GM18870 (cell line): ENCODE measurements around the gene BCAR3.
"Not testable (repeated sequence)": the region's sequence is repeated elsewhere in the genome, so short reads cannot be mapped to it uniquely, and the experiment has no call there.

Experiments
- ATAC-seq: cut with Tn5 transposase; IDR thresholded peaks from one replicate; pipeline ENCODE4 v1.9.1; 2021; ENCODE audit warnings: moderate library complexity; ENCODE audit not compliant: unreplicated experiment

BCAR3 gene

DNA sequence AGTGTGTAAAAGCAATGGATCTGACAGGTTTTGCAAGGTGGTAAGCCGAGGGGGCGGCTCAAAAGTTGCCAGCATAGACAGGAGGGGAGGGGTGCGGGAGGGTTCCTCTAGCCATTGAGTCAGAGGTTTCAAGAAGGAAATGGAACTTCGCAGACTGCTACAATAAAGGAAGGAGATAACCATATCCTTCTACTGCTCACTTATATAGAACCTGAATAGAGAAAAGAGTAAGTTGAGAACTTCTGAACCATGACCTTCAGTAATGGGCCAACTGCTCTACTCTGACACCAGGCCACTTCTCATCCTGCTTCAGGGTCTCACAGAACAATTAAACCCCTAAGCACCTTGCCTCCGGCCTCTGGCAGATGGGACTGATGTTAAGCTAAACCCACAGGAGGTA, 26.3 kb upstream of the BCAR3 start:
- peak; percentile 73 for ATAC-seq

DNA sequence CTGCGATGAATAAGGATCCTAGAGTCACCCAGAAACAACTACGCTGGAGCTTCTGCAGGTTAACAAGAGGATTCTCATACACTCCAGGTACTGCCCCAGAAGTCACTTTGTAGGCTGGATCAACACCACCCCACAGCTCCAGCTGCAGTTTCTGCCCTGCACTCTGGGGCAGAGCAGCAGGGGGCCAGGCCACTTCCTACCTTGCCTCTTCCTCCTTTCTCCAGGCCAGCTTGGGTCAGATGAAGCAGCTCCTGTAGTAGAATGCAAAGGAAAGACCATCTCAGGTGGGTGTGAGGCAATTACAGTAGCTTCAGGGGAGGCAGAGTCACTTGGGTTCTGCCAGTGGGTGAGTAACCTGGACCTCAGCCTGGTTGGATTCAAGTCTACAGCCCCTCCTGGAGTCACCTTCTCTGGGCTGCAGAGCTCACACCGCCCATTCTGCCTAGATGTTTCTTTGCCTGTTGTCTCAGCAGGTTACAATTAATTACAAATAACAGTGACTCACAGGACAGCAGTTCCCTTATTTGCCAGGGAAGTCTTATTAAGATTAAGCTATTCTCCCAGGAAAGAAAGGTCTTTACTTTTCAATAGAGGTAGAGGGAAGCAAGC, 24.4 kb upstream of the BCAR3 start:
- ATAC-seq: no peak

DNA sequence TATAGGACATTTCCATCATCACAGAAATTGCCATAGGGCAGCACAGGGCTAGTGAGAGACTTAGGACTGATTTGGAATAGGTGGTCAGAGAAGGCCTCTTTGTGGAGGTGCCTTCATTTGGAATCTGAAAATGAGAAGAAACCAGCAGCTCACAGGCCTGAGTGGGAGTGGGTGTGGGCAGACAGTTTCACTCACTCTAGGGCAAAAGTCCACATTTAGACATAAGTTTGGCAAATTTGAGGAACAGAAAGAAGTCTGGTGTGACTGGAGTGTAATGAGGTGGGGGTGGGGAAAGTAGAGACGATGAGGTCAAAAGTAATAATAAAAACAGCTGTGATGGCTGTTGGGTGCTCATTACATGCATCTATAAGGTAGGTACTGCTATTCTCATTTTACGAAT, 22.4 kb upstream of the BCAR3 start:
- peak; percentile 53 for ATAC-seq

DNA sequence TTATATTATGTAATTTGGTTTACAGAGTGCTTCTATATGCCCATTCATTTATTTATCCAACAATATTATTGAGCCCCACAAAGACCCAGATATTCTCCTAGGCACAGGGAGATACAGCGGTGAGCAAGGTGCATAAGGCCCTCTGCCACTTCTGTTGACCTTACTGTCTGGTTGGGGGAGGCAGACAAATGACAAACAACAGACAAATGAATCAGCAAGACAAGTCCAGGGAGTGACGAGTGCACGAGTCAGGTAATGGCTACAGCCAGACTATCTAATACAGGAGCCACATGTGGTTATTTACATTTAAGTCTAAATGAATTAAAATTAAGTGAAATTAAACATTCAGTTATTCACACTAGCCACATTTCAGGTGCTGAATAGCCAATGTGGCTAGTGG, 22.0 kb upstream of the BCAR3 start:
- ATAC-seq: peak; percentile 3

DNA sequence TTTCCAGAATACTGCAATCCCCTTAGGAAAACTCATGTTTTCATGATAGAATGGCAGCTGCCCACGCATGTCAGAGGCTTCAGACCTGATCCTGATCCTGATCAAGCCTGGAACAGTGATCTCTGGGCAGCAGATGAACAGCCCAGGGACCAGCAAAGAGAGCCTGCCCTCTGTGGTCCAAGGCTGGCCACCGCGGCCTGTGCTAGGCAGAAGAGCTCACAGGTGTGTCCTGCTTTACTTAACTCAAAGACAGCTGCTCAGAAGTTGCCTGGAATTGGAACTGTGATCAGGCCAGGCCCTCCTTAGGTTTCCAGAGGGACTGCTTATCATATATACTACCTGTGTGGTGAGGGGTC, 21.2 kb upstream of the BCAR3 start:
- ATAC-seq: no peak

DNA sequence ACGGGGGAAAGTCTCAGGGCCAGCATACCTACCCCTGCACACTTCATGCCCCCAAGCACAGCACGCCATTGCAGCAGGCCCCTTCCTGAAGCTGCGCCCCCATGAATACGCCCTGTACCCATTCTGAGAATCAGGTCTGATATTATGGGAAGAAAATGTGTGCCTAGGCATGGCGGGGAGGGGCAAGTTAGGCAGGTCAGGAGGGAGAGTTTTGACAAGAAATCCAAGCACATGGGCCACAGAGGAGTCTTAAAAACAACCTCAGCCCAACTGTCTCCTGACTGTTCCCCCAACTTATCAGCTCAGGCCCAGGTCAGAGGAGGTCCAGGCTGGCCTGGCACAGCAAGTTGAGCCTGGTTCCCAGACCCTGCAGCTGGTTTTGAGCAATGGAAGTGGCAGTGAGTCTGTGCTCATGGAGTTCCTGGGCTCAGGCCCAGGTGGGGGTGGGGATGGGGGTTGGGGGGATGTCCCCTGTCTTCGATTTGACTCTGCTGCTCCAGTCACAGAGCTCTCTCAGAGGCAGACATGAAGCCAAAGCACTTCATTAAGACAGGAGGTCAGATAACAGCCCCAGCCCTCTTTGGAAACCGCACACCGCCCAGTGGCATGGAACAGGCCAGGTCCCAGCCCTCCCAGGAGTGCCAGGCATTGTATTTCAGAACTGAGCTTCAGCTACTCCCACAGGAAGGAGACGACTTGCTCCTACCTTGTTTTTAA, 20.6 kb upstream of the BCAR3 start:
- no peak for ATAC-seq

DNA sequence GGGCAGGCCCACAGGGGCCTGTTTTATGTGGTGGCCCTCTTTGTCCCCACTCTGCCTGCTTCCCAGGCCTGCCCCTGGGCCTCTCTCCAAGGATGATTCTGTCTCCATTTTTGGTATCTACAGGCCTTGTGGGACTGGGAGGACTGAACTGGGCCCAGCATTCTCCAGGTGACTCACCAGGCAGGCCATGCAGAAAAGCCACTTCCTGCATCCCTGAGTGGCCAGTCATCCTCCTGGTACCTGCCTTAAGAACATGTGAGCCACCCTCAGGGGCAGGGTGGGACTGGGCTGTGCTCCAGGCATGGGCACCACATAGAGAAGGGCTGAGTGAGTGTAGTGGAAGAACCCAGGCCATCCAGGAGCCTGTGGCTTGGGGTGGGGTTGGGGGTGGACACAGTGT, 20.0 kb upstream of the BCAR3 start:
- ATAC-seq: no peak

DNA sequence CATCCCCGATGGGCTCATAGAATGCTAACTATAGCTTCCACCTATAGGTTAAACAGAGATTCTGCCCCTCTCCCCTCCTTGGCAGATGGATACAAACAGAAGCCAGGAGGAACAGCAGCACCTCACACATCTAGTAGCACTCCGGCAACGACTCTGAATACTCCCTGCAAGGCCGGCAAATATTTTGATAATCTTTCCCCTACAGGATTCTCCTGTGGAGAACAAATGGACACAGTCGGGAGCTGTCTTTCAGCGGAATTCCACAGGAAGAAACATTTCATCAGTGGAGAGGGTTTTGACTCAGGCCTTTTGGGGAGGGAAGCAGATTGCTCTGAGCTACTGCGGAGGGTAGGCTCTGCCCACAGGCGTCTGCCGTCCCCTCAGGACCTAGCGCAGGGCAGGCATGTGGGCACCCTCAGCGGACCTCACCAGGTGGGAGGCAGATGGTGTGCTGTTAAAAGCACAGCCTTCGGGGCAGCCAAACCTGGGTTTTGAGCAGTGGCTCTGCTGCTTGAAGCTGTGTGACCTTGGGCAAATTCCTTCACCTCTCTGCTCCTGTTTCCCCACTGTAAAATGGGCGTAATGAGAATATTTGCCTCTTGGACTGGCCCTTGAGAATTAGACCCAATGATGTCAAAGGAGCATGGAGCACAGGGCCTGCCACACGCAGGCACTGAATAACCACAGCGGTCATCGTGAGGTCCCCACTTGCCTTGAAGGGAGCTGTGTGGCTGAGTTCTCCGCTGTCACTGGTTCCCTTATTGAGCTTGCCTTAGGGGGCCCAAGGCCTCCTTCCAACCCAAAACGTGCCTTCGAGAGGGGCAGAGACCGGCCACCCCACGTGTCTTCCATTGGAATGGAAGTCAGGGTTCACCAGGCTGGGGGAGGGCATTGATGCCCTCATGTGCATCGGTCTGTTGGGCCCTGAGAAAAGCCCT, 19.2 kb upstream of the BCAR3 start:
- ATAC-seq: no peak

DNA sequence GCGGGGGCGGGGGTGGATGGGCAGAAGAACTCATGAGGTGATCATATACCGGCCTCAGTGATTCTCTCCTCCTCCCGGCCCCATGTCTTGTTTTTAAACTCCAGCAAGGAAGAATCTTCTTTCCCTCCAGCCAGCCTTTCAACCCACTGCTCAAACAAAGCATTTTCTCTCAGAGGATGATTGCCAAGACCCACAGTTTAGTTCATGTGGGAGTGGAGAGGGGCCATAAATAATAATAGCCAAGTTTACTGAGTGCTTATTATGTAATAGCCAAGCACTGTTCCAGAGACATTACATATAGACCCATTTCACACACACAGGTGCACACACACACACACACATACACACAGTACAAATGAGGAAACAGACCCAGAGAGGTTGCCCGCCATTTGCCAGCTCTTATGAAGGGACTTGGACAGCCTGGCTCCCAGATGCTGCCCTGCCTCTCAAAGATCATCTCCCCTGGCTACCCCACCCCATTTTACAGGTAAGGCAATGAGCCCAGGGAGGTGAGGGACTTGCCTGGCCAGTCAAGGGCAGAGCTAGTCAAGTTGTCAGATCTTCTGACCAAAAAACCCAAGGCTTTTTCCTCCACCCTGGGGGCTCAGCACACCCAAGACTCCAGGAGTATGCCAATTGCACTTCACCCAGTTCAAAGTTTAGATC, 18.0 kb upstream of the BCAR3 start:
- ATAC-seq: no peak

DNA sequence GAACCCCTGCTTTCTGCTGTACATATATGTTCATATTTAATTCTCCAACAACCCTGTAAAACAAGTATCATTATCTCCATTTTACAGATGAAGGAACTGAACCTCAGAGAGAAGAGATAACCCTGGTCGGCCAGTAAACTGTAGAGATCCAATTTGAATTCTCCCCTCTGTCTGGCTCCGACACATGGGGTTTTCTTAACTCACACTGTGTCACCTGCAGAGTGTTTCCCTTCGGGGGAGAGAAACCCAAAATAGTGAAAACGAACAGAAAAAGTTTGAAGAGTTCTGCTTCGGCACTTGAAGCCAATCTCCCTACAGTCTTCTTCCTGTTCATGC, 17.4 kb upstream of the BCAR3 start:
- ATAC-seq: no peak

DNA sequence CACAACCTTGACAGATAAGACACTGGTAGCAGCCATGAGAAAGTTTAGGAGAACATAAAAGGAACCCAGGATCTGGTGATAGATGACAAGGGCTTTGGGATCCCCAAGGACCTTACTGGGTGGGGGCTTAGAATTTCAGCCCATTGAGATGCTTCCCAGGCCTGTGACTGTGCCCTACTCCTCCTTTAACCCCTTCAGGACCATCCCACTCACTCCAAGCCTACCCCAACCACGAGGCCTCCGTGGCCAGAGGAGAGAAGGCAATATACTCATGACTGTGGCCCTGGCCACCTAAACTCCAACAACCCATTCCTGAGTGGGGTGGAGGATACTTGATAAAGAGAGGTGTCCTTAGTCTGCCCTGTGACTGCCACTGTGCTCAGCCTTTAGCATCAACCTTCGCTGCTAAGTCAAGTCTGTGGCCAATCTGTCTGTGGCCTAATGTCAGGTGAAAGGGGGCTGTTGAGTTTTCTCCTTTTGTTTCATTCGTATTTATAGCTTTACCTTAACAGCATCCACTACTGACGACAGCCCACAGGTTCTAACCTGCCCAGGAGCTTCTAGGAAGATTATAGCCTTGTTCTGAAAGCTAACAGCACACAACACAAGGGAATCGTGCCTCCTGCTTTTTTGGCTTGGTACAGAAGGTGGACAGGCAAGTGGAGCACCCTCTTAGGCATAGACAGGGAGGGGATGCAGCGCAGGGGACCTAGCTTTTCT, 16.9 kb upstream of the BCAR3 start:
- ATAC-seq: no peak

DNA sequence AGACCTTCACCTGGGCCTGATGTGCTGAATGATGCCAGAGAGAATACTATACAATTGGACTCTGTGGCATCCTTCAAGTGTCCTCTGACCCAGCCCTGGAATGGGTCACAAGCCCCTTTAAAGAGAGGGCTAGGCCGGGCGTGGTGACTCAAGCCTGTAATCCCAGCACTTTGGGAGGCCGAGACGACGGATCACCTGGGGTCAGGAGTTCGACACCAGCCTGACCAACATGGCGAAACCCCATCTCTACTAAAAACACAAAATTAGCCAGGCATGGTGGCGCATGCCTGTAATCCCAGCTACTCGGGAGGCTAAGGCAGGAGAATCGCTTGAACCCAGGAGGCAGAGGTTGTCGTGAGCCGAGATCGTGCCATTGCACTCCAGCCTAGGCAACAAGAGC, 15.9 kb upstream of the BCAR3 start:
- not testable (repeated sequence) for ATAC-seq

DNA sequence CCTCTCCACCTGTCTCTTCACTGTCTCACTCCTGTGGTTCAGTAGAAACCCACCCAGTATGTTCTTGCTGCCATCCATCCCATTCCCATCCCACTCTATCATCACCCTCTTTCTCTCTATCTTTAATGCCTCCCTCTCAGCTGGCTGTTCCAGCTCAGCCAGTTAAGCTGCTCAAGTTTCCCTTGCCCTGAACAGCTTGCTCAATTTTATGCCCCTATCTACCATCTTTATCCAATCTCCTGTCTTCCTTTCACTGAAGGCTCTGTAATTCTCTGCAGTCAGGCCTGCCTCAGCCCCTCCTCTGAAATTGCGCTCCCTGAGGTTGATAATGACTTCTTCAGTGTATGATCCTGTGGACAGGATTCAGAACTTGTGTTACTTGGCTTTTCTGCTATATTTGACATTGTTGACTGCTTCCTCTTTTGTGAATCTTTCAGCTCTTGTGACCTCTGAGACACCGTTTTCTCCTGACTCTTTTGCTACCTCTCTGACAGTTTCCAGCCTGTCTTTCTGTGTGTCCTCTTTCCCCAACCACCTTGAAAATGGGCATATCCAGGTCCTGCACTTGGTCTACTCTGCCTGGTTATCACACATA, 13.9 kb upstream of the BCAR3 start:
- no peak for ATAC-seq

DNA sequence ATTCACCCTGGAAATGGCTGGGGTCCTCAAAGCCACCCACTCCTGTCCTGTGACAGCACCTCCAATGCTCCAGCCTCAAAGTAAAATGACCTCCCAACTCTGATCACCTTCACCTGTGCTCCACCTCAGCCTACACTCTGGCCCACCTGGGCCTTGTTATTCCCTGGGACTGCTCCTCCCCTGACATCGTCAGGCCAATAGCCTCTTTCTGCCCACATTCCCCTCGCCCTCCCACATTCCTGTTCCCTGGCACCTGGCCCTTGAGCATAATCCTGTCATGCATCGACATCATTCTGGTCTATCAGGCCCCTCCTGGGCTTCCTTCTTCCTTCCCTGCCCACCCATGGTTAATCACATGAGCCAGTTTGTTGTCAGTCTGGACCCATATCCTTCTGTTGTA, 13.2 kb upstream of the BCAR3 start:
- ATAC-seq: no peak

DNA sequence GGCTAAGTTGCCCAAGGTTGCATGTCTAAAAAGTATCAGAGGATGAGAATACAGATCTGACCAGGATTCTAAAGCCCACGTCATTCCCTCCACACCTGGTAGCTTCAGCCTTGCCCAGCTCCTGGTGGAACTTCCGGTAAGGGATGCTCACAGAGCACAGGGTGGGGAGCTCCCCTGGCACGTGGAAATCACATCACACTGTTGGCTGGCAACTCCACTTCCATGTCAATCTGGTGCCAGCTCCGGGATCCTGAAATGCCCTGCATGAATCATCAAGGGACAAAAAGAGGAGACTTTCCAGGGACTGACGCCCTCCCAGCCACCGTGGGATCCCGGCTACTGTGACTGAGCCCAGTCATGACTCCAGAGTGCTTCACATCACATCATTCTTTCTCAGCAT, 12.4 kb upstream of the BCAR3 start:
- ATAC-seq: no peak

DNA sequence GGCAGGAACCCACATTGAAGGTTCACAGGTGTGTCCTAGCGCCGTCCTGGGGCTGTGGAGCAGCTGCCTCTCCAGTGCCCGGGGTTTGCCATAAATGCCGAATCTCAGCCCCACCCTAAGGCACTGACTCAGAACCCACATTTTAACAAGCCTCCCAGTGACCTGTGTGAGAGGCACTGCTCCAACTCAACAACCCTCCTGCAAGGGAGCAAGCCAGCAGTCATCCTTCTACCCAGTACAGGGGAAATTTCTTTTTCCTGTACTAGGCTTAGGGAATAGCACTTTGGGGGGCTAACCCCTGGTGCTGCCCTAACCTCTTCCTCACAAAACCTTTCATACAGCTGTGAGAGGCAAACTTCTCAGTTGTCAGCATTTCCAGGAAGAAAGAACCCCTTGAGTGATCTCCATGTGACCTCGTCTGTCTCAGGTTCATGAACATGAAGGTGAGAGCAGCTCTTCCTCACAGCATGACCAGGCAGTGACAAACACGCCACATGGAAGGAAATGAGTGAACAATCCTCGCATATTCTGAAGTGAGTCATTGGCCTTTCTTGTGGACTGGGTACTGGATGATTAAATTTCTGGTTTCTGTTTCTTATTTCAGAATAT, 11.4 kb upstream of the BCAR3 start:
- peak; percentile 65 for ATAC-seq

DNA sequence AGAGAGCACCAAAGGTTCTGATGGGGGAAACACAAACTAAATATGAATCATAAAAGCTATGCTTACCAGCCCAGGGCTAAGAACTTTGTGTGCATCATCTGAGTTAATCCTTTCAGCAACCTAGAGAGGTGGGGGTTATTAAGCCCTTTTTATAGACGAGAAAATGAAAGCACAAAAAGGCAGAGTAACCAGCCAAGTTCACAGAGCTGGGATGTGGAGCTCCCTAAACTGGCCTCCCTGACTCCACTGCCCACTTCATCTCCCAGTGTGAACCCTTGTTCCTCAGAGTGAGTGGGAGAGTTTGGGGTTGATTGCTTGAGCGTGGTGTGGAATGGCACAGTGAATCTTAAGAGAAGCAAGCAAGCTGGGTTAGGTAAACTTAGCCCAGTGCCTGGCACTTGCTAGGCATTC, 10.8 kb upstream of the BCAR3 start:
- ATAC-seq: no peak

DNA sequence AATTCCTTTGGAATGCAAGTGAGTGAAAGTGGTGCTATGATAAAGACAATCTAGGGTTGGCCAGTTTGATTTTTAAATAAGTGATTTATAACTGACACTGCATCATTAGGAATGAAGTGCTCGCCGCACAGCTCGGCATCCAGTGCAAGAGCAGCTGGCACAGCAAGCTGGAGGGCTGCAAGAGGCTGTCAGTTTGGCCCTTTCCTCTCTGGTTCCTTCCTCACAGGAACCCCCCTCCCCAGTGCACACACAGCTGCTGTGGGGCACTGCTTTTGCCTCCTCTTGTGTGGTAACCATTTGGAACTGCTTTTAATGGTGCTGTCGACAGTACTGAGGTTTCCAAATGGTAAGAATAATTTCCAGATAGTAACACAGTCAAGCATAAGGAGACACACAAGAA, 10.4 kb upstream of the BCAR3 start:
- ATAC-seq: no peak

DNA sequence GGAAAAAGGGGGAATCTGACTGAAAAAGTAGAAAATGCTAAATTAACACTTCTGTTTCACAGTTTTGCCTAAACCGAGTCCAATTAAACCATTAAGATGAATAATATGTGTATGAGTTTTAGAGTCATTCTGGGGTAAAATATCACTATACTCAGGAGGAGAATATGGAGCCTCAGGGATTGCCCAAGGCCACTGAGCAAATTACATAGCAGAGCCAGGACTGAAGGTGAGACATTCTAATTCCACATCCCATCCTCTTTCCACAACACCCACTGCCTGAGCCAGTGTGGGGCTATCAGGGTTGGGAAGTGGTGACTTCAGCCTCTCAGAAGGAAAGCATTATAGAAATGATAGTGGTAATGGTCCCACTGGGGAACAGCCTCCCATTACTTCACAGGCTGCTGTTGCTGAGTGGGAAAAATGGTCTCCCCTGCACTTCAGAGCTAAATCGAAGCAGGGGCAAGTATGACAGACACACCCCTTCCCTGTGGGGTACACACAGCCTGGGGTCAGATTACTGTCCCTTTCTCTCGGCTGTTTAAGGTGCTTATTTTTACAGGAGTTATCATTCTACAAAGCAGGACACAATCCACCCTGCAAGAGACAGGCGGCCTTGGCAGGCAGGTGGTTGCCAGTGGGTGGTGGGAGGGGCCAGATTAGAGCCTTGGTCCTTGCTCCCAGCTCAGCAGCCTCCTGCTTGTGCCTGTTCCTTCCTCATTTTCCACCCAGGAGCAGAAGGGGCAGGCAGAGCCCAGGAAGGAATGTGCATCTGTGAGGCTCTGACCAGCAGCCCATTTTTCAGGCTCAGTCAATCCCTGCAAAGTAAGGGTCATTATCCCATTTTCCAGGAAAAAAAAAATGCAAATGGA, 9.5 kb upstream of the BCAR3 start:
- ATAC-seq: no peak
